HG03571 (cell line): ENCODE results near the gene SLC30A5.
A peak's percentile ranks its signal among the peaks of the same experiment; 100 is the strongest.
"Not testable (repeated sequence)": the region's sequence is repeated elsewhere in the genome, so short reads cannot be mapped to it uniquely, and the experiment has no call there.

Experiments
- ATAC-seq: cut with Tn5 transposase; IDR thresholded peaks from one replicate; pipeline ENCODE4 v1.9.1; 2021; ENCODE audit not compliant: unreplicated experiment

Gene SLC30A5

DNA sequence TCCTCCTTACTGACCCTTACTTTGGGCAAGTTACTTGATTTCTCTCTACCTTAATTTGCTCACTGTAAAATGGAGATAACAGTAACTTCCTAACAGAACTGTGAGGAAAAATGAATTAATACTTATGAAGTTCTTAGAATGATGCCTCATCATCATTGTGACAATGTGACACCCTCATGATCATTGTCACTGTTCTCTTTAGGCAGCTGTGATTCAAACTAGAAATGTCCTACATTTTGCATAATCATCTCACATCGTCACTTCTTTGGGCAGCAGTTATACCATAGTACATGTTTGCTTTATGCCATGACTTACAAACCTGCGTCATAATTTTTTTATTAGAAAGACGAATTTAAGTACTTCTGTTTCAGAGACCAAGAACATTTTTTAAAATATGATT is 9.7 kb downstream of the SLC30A5 start:
- ATAC-seq, result no peak

DNA sequence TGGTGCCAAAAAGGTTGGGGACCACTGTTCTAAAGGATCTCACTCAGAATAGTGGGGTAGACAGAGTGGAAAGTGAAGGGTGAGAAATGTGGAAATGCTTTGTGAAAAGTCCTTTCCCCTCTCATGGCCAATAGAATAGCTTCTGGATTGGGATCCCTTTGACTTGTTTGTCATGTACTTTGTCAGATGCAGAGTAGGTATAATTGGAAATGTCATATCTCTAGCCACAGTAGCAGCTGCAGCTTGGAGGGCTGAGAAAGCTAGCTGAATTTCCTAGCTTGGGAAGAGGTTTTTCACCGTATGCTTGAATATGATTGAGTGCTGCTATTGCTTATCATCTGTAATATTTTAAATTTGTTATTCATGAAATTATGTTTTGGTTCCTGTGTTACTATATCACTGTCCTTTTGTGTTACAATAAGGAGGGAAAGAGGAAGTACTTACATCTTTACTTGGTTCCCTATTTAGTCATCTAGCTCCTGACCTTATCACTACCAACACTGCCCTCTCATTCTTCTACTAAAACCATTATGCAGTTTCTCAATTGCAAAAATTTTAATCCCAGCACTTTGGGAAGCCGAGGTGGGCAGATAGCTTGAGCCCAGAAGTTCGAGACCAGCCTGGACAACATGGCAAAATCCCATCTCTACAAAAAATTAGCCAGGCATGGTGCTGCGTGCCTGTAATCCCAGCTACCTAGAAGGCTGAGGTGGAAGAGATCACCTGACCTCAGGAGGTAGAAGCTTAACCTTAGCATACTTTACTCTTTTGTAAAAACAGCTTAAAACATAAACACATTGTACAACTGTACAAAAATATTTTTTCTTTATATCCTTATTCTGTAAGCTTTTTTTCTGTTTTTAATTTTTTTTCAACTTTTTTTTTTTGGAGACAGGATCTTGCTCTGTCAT is 12.4 kb downstream of the SLC30A5 start:
- ATAC-seq, result peak; percentile 83

DNA sequence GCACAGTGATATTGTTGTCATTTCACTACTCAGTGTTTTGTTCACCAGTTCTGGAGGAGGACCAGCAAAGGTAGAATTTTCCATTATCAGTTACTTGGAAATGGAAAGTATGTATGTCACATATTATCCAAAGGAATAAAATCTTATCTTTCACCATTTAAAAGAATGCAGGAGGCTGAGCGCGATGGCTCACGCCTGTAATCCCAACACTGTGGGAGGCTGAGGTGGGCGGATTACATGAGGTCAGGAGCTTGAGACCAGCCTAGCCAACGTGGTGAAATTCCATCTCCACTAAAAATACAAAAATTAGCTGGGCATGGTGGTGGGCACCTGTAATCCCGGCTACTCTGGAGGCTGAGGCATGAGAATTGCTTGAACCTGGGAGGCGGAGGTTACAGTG is 14.6 kb downstream of the SLC30A5 start:
- ATAC-seq, result not testable (repeated sequence)

DNA sequence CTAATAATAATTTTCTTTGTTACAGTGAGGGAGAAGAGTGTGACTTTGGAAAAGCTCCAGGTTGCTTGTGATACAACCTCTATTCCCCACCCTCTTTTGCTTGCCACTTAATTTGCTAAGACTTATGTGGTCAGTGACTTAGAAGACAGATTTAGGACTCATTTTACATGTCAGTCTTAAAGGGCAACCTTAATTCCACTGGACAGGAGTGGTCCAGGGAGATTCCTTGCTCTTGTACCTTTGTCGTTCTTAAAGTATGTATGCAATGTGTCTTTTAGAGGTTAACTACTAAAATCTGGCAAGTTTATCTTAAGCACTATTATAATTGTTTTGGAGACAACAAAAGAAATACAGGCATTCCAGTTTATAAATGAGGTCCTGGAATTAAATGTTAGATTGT is 20.0 kb downstream of the SLC30A5 start:
- ATAC-seq, result no peak

DNA sequence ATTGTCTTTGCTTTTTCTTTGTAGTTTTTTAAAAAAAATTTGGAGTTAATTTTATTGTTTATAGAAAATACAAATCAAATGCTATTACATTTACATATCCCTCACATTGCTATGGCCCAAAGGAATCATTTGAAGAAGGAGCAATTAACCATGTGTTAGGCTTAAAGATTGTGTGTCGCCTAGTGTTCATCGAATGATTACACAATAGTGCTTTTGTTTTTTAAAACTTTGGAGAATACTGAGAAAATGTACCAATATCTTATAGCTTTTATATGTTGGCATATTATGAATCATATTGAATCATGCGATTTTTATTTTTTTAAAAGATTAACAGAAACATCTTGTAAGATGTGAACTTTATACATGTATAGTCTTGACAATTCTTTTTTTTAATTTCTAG is 21.7 kb downstream of the SLC30A5 start:
- no peak for ATAC-seq

DNA sequence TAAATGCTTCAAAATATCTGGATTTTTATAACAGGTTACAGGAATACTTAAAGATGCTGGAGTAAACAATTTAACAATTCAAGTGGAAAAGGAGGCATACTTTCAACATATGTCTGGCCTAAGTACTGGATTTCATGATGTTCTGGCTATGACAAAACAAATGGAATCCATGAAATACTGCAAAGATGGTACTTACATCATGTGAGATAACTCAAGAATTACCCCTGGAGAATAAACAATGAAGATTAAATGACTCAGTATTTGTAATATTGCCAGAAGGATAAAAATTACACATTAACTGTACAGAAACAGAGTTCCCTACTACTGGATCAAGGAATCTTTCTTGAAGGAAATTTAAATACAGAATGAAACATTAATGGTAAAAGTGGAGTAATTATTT is 35.6 kb downstream of the SLC30A5 start:
- ATAC-seq, result no peak

DNA sequence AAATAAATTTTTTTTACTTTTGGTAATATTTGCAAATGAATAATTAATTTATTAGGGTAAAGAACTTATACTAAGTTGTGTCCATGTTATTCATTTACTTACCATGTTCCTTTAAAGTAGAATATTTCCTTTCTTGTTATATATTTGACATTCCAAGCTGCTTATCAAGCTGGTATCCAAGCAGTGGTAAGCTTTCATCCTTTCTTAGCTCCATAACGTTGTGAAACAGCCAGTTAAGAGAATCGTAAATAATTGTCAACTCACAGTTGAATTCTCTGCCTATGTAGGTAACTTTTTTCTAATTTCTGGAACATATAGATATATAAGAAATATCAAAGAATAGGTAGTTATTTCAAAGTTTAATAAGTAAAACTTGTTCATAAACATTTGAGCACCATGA is 36.4 kb downstream of the SLC30A5 start:
- ATAC-seq, result no peak

DNA sequence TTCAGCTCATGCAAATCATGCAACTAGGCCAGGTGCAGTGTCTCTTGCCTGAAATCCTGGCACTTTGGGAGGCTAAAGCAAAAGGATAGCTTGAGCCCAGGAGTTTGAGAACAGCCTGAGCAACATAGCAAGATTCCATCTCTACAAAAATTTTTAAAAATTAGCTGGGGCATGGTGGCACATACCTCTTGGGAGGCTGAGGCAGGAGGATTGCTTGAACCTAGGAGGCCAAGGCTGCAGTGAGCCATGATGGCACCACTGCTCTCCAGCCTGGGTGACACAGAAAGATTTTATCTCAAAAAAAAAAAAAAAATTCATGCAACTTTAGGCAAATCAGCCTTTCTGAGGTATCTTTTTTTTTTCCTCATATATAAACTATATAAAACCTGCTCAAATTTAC is 37.5 kb downstream of the SLC30A5 start:
- ATAC-seq, result no peak

DNA sequence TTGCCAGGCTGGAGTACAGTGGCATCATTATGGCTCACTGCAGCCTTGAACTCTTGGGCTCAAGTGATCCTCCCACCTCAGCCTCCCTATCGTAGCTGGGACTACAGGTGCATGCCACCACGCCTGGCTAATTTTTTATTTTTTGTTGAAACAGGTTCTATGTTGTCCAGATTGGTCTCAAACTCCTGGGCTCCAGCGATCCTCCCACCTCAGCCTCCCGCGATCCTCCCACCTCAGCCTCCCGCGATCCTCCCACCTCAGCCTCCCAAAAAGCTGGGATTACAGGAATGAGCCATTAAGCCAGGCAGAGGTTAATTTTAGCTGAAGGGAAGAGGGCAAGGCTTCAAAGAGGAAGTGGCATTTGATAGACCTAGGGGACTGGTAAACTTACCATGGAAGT is 40.3 kb downstream of the SLC30A5 start:
- no peak for ATAC-seq

DNA sequence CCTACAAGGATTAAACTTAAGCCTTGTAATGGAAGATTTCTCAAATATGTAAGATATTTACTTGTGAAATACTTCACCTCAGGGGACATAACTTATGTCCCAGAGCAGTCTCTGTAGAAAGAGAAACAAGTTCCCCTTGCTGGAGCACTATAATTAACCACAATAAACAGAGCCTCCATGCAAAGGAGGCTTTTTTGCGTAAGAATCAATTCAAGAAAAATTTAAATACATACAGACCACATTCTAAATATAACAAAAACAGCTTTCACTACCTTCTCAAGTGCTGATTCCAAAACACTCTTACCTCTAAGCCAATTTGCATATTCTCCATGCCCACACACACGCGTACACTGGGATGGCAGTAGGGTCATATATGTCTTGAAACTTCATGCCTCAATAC is 42.5 kb downstream of the SLC30A5 start:
- ATAC-seq, result peak; percentile 88

DNA sequence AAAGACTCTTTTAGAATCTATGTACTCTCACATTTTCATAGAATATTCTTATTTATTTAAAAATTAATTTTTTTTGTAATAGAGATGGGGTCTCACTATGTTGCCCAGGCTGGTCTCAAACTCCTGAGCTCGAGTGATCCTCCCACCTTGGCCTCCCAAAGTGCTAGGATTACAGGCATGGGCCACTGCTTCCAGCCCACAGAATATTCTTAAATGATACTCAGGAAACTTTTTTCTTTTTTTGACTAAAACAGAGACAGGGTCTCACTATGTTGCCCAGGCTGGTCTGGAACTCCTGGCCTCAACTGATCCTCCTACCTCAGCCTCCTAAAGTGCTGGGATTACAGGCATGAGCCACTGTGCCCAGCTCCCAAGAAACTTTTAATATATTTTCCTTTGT is 43.4 kb downstream of the SLC30A5 start:
- ATAC-seq, result not testable (repeated sequence)

DNA sequence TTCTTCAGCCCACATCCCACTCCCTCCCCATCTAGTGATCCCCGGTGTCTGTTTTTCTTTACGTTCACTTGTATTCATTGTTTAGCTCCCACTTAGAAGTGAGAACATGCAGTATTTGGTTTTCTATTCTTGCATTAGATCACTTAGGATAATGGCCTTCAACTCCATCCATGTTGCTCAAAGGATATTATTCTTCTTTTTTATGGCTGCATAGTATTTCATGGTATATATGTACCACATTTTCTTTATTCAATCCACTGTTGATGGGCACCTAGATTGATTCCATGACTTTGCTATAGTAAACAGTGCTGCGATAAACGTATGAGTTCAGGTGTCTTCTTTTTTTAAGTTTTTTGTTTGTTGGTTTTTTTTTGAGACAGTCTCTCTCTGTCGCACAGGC is 44.0 kb downstream of the SLC30A5 start:
- no peak for ATAC-seq

DNA sequence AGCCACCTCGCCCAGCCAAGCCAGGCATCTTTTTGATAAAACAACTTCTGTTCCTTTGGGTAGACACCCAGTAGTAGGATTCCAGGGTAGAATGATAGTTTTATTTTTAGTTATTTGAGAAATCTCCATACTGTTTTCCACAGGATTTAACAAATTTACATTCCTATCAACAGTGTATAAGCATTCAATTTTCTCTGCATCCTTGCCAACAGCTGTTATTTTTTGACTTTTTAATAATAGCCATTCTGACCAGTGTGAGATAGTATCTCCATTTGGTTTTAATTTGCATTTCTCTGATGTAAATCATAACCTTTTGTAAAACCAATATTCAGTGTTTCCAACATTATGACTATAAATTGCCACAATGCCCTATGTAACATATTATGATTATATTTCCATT is 45.0 kb downstream of the SLC30A5 start:
- no peak for ATAC-seq

DNA sequence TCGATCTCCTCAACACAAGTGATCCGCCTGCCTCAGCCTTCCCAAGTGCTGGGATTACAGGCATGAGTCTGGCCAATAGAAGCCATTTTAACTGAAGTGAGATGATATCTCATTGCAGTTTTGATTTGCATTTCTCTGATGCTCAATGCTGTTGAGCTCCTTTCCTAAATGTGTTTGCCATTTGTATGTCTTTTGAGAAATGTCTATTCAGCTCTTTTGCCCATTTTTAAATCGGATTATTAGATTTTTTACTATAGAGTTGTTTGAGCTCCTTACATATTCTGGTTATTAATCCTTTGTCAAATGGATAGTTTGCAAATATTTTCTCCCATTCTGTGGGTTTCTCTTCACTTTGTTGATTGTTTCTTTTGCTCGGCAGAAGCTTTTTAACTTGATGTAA is 46.4 kb downstream of the SLC30A5 start:
- not testable (repeated sequence) for ATAC-seq

DNA sequence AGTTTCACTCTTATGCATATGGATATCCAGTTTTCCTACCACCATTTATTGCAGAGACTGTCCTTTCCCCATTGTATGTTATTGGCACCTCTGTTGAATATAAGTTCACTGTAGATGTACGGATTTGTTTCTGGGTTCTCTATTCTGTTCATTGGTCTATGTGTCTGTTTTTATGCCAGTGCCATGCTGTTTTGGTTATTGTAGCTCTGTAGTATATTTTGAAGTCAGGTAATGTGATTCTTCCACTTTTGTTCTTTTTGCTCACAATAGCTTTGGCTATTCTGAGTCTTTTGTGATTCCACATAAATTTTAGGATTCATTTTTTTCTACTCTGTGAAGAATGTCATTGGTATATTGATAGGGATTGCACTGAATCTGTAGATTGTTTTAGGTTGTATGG is 47.0 kb downstream of the SLC30A5 start:
- ATAC-seq, result no peak

DNA sequence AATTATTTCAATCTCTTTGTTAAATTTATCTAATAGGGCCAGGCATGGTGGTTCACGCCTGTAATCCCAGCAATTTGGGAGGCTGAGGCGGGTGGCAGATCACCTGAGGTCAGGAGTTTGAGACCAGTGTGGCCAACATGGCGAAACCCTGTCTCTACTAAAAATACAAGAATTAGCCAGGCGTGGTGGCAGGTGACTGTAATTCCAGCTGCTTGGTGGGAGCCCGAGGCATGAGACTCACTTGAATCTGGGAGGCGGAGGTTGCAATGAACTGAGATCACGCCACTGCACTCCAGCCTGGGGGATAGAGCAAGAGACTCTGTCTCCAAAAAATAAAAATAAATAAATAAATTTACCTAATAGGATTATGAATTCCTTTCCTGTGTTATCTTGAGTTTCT is 54.8 kb downstream of the SLC30A5 start:
- not testable (repeated sequence) for ATAC-seq

DNA sequence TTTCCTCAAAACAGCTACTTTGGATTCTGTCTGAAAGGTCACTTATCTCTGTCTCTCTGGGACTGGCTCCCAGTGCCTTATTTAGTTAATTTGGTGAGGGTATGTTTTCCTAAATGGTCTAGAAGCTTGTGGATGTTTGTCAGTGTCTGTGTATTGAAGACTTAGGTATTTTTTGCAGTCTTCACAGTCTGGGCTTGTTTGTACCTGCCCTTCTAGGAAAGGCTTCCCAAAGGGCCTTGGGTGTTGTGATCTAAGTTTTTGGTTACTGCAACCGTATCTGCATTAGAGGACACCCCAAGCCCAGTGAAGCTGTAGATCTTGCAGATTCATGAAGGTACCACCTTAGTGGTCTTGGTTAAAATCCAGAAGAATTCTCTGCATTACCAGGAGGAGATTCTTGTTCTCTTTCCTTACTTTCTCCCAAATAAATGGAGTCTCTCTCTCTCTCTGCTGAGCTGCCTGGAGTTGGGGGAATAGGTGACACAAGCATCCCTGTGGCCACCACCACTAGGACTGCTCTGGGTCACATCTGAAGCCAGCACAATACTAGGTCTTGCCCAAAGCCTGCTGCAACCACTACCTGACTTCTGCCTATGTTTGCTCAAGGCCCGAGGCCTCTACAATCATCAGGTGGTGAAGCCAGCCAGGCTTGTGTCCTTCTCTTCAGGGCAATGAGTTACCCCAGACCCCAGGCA is 55.3 kb downstream of the SLC30A5 start:
- no peak for ATAC-seq

DNA sequence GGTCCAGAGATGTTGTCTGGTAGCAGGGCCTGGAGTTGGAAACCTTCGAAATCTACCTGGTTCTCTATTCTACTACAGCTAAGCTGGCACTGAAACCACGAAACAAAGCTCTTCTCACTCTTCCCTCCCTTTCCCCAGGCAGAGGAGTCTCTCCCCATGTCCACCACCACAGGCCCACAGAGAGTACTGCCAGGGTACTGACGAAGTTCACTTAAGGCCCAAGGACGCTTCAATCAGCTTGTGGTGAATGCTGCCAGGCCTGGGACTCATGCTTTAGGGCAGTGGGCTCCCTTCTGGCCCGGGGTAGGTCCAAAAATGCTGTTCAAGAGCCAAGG is 55.8 kb downstream of the SLC30A5 start:
- no peak for ATAC-seq

DNA sequence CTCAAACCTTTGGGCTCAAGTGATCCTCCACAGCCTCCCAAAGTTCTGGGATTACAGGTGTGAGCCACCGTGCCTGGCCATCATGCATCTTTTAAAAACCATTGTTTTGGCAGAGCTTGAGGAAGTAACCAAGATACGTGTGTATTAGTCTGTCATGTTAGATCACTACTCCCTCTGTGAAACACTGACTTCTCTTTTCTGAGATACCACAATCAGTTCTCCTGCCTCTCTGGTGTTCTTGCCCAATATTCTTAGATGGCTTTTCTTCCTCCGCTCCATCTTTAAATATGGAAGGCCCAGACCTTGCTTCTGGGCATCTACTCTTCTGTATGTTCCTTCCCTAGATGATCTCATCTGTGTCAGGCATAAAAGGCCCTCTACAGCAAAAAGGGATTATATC is 58.9 kb downstream of the SLC30A5 start:
- ATAC-seq, result no peak

DNA sequence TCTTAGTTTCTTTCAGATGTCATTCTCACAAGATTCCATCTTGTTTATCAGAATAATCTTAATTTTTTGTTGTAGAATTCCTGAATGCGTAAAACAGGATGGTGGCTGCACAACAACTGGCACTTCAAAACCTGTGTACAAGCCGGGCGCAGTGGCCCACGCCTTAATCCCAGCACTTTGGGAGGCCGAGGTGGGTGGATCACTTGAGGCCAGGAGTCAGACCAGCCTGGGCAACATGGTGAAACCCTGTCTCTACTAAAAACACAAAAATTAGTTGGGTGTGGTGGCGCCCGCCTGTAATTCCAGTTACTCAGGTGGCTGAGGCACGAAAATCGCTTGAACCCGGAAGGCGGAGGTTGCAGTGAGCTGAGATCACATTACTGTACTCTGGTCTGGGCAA is 62.6 kb downstream of the SLC30A5 start:
- ATAC-seq, result no peak

DNA sequence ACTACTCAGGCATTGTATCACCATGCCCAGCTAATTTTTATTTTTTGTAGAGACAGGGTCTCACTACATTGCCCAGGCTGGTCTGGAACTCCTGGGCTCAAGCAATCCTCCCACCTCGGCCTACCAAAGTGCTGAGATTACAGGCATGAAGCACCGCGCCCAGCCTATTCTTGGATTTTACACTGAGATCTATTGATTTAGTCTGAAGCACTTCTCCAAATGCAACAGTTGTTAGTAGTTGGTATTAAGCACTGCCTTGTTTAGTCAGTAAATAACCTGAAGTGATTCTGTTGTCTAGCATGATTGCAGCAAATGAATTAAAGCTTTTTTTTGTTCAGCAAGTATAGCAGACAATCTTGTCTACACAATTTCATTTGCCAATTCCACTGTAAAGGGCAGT is 64.2 kb downstream of the SLC30A5 start:
- ATAC-seq, result no peak

DNA sequence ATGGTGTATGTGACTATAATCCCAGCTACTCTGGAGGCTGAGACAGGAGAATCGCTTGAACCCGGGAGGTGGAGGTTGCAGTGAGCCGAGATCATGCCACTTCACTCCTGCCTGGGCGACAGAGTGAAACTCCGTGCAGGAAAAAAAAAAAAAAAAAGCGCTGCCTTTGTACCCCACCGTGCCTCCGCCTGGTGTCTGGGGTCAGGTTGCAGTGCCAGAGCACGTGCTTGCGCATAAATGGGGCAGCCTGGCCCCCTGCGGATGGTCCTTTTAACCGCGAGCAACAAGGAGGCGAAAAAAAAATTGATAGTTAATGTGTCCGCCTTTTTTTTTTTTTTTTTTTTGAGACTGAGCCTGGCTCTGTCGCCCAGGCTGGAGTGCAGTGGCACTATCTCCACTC is 66.8 kb downstream of the SLC30A5 start:
- ATAC-seq, result no peak
